ENCODE measurements around the gene LMO1.

Gene LMO1

GRCh38 chr11:8177136-8177535, 86.5 kb downstream of the LMO1 start:
- TF ChIP-seq, protein P1, sequence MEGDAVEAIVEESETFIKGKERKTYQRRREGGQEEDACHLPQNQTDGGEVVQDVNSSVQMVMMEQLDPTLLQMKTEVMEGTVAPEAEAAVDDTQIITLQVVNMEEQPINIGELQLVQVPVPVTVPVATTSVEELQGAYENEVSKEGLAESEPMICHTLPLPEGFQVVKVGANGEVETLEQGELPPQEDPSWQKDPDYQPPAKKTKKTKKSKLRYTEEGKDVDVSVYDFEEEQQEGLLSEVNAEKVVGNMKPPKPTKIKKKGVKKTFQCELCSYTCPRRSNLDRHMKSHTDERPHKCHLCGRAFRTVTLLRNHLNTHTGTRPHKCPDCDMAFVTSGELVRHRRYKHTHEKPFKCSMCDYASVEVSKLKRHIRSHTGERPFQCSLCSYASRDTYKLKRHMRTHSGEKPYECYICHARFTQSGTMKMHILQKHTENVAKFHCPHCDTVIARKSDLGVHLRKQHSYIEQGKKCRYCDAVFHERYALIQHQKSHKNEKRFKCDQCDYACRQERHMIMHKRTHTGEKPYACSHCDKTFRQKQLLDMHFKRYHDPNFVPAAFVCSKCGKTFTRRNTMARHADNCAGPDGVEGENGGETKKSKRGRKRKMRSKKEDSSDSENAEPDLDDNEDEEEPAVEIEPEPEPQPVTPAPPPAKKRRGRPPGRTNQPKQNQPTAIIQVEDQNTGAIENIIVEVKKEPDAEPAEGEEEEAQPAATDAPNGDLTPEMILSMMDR (IDR thresholded peaks at IDR 0.05; ENCODE audit: insufficient read depth, low read length, missing control alignments), result no peak
- no peak for DNase-seq (ENCODE audit: low read depth, low spot score)
- no peak overlapping the region for H3K4me3 ChIP-seq (ENCODE audit: low read depth, low read length)
- CTCF ChIA-PET, result interaction anchor here (2.8 kb wide), 1 partner anchor 16 kb away, joined by 15 read pairs; no protein-coding TSS in a partner anchor
- POLR2A ChIA-PET, result no interaction called here
